ENCODE results near the gene RTL1. TPM values are rescaled to one million over a fixed set of nuclear protein-coding genes. Genes with fewer than 3 reads are reported as not detected.

Gene RTL1
- total RNA-seq, 1 donor from 2014 or later = 1.1 TPM

DNA sequence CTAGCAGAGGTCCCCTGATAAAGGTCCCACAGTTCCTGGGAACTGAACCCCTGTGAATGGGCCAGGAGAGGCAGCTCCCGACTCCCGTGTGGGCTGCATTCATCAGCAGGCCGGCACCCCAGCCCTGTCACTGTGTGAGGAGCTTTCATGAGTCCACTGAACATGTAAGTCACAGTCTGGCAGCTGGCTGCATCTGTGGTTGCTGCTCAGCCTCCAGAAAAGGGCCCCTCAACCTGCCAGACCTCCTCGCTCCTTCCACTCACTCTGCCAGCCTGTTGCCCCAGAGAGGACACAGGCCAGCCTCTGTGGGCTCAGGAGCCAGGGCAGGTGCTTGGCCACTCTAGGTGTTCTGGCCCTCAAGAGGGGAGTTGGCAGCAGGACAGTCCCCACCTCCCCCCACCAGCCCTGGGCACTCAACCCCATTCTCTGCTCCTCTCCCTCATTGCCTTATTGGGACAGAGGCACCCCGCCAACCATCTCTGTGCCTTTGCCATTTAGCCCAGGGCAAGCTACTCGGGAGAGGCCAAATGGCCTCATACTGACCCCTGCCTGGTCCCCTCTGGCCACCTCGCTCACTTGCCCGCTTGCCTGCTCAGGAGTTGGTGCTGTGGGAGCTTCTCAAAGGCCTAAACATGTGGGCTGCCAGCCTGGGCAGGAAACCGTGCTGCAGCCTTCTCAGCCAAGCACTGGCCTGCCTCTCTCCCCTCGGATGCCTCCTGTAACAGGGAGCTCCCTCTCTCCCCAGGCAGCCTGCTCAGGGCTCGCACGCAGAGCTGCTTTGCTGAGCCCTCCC, 1.9 kb downstream of the RTL1 start:
- peaks cover 26% of the 10 kb centered on the region for H3K27me3 ChIP-seq (ENCODE audit: control insufficient read depth, insufficient read depth, low read length)
- no peak for DNase-seq (ENCODE audit: low read depth)
- TF ChIP-seq, protein P1, sequence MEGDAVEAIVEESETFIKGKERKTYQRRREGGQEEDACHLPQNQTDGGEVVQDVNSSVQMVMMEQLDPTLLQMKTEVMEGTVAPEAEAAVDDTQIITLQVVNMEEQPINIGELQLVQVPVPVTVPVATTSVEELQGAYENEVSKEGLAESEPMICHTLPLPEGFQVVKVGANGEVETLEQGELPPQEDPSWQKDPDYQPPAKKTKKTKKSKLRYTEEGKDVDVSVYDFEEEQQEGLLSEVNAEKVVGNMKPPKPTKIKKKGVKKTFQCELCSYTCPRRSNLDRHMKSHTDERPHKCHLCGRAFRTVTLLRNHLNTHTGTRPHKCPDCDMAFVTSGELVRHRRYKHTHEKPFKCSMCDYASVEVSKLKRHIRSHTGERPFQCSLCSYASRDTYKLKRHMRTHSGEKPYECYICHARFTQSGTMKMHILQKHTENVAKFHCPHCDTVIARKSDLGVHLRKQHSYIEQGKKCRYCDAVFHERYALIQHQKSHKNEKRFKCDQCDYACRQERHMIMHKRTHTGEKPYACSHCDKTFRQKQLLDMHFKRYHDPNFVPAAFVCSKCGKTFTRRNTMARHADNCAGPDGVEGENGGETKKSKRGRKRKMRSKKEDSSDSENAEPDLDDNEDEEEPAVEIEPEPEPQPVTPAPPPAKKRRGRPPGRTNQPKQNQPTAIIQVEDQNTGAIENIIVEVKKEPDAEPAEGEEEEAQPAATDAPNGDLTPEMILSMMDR (IDR thresholded peaks at IDR 0.05; ENCODE audit: insufficient read depth, low read length, poor library complexity, severe bottlenecking) = no peak
- no peak overlapping the region for H3K4me3 ChIP-seq (ENCODE audit: low read depth, low read length)
- H3K36me3 ChIP-seq (ENCODE audit: control insufficient read depth, insufficient read depth, low read length) = no peaks in the 10 kb centered on the region

DNA sequence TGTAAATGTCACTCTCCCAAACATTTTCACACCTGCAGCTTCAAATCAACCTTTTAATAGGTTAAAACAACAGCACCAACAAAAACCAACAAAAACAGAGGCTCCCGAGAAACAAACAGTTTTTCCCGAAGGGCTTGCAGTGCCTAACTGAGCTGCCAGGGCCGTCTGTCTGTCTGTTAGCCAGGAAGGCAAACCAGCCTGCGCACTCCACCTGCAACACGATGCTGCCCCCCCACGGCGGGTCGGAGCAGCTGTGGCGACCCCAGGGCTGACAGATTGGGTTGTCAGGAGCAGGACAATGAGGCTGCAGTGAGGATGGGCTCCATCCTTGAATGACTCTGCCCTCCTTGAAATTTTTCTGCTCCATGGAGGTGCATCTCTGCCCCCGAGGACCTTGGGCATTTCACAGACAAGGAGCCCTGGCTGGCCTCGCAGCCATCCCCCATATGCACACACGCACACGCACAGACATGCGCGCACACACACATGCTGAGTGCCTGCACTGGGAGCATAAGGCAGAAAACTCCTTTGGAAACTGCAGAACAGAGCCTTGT, 2.6 kb downstream of the RTL1 start:
- H3K36me3 ChIP-seq (ENCODE audit: control insufficient read depth, insufficient read depth, low read length) = no peaks in the 10 kb centered on the region
- peaks cover 29% of the 10 kb centered on the region for H3K27me3 ChIP-seq (ENCODE audit: control insufficient read depth, insufficient read depth, low read length)
- H3K4me3 ChIP-seq (ENCODE audit: low read depth, low read length) = no peak overlapping the region
- DNase-seq (ENCODE audit: low read depth) = no peak
- TF ChIP-seq, protein P1 (IDR thresholded peaks at IDR 0.05; ENCODE audit: insufficient read depth, low read length, poor library complexity, severe bottlenecking) = peak; percentile 53

DNA sequence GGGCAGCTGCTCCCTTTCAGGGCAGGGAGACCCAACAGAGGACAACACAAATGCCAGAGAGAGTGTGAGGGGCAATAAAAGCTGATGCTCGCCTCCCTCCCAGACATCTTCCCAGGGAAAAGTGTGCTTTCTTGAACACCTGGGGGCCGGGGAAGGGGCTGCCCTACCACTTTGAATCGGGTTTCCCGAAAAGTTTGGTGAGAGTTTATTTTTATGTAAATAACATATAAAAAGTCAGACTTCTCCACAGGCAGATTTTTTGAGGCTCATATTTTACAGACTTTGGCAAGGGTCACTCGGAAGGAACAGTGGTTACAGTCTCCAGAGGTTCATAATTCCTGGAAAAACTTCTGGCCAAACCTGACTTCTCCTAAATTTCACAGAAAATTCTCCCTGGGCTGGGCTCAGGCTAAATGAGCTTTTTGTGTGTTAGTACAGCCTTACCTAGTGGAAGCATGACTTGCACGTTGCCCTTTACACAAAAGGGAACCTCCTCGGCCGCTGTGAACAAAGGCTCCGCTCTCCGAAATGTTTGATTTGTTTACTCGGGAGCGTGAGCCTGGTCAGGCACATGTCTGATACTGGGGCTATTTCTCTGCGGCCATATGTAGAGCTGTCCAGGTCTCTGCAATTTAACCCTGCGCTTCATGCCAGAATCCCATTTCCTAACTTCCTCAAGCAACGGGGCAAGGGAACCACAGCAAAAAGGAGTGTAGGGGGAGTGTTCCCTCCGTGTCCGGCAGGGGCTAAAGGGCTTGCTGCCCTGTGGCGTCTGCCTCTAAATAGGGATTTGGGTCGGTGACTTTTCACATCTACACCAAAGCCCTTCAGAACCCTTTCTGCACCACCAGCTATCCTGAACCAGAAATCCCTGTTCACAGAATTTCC, 3.4 kb downstream of the RTL1 start:
- Histone ChIP-seq H3K4me3 (ENCODE audit: low read depth, low read length) (no peak overlapping the region), H3K27me3 (ENCODE audit: control insufficient read depth, insufficient read depth, low read length) (peaks cover 27% of the 10 kb centered on the region), H3K36me3 (ENCODE audit: control insufficient read depth, insufficient read depth, low read length) (no peaks in the 10 kb centered on the region)
- TF ChIP-seq, protein P1 (IDR thresholded peaks at IDR 0.05; ENCODE audit: insufficient read depth, low read length, poor library complexity, severe bottlenecking) = peak; percentile 8
- DNase-seq (ENCODE audit: low read depth) = no peak

DNA sequence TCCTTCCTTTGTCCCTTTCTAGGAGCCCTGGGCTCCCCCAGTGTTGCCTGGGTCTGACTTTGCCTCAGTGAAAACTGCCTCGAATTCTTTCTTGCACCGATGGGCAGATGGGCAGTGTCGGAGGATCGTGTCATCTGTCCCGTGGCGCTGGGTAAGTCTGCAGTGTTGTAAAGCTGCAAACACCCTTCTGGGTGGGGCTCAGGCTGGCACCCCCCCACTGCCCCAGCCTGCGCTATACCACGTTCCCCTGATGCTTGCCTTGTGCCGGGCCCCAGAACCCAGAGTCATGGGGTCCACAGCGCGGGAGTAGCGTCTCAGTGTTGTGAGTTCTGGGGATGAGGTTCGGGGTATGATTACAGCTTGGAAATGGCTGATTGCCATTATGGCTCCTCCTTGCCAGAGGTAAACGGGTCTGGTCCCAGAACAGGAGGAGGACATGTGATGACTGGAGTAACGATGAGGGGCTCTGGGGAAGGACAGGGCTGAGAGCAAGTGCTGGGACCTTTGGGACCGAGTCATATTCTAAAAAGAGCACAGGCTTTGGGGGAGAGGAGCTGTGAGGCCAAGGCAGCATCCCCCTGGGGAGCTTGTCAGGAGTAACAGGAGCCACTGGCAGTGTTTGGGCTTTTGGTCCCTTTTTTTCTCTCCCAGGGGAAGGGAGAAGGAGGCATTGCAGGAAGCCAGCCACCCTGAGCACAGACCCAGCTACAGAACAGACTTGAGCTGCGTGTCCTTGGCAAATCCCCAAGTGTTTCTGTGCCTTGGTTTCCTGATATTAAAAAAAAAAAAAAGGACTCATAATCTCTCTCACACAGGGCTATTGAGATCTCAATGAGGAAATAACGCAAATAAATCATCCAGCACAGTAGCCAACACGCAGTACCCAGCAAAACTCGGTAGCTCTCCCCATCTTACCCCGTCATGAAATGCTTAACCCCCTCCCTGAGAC, 4.3 kb downstream of the RTL1 start:
- H3K4me3 ChIP-seq (ENCODE audit: low read depth, low read length) = no peak overlapping the region
- peaks cover 23% of the 10 kb centered on the region for H3K27me3 ChIP-seq (ENCODE audit: control insufficient read depth, insufficient read depth, low read length)
- TF ChIP-seq, protein P1 (IDR thresholded peaks at IDR 0.05; ENCODE audit: insufficient read depth, low read length, poor library complexity, severe bottlenecking) = no peak
- no peaks in the 10 kb centered on the region for H3K36me3 ChIP-seq (ENCODE audit: control insufficient read depth, insufficient read depth, low read length)
- no peak for DNase-seq (ENCODE audit: low read depth)

DNA sequence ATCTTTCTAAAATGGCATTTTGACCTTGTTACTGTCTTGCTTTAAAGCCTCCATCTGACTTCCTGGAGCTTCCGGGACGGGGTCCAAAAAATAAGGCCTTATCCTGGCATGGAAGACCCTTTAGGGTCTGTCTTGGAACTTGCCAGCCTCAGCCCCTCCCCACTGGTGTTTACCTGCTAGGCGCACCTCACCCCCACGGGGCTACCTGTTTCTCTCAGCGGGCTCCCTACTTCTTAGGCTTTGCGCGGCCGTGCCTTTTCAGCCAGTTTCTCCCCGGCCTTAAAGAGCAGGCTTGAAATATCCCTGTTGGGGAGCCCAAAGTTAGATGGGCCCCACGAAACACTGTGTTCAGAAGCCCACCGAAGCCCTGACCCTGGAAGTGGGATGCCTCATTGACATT, 5.1 kb downstream of the RTL1 start:
- DNase-seq (ENCODE audit: low read depth) = no peak
- Histone ChIP-seq H3K27me3 (ENCODE audit: control insufficient read depth, insufficient read depth, low read length) (peaks cover 22% of the 10 kb centered on the region), H3K4me3 (ENCODE audit: low read depth, low read length) (no peak overlapping the region), H3K36me3 (ENCODE audit: control insufficient read depth, insufficient read depth, low read length) (no peaks in the 10 kb centered on the region)
- TF ChIP-seq, protein P1 (IDR thresholded peaks at IDR 0.05; ENCODE audit: insufficient read depth, low read length, poor library complexity, severe bottlenecking) = no peak
